HG02623 (cell line): ENCODE results near the gene LCE3A.

Experiments
- ATAC-seq: cut with Tn5 transposase; IDR thresholded peaks from one replicate; pipeline ENCODE4 v1.9.1; 2021; ENCODE audit warnings: moderate library complexity; ENCODE audit not compliant: unreplicated experiment

The LCE3A gene

DNA sequence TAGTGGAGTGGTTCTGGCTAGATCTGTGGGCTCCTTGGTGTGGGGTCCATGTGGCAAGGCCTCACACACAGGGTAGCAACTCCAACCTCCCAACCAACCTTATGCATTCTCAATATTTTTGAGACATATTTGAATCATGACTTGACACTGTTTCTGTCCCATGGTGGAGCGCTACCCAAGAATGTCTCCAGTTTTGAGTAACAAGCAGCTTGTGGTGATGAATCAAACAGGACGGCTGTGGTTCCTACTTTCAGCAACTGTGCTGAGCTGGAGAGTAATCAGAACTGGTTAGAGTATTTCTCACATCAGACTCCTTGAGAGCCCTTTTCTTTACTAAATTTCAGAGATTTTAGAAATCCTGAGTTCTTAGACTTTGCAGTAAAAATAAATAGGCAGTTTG, 45.7 kb downstream of the LCE3A start:
- no peak for ATAC-seq
